Mesothelial cell of epicardium (in vitro differentiated cells): ENCODE data around the gene XCR1. TPM values are rescaled to one million over a fixed set of nuclear protein-coding genes. Genes with fewer than 3 reads are reported as not detected.

Experiments used
- DNase-seq, 2 experiments: peaks; one replicate each; pipeline ENCODE4 v3.0.0; 2021; ENCODE audit warnings: low spot score in 2 of 2; ENCODE audit not compliant: unreplicated experiment in 2 of 2
- H3K27ac Mint-ChIP-seq: 2 replicates; pipeline ENCODE4 v1.8.0; 2021; ENCODE audit warnings: mixed read lengths
- H3K27me3 Mint-ChIP-seq: 2 replicates; pipeline ENCODE4 v1.8.0; 2021; ENCODE audit warnings: low read depth, mixed read lengths
- H3K36me3 Mint-ChIP-seq: 2 replicates; pipeline ENCODE4 v1.8.0; 2021; ENCODE audit warnings: mixed read lengths
- H3K4me1 Mint-ChIP-seq: 2 replicates; pipeline ENCODE4 v1.8.0; 2021; ENCODE audit warnings: mixed read lengths
- H3K4me3 Mint-ChIP-seq: 2 replicates; pipeline ENCODE4 v1.8.0; 2021; ENCODE audit warnings: mild to moderate bottlenecking, moderate library complexity, mixed read lengths
- H3K9me3 Mint-ChIP-seq: 2 replicates; pipeline ENCODE4 v1.8.0; 2021; ENCODE audit warnings: mixed read lengths
- CTCF ChIP-seq: fragments of 200-600 bp; sonication (generic); IDR thresholded peaks from one replicate; pipeline ENCODE4 v1.5.0; 2021; ENCODE audit warnings: antibody characterized with exemption; ENCODE audit not compliant: unreplicated experiment
- total RNA-seq: library from RNA; stranded (reverse); gene quantifications from 3 replicates; pipeline ENCODE4 v1.2.1, GENCODE V29; 2021

Gene XCR1
- total RNA-seq, 1 donor from 2014 or later = not detected

- H3K9me3 Mint-ChIP-seq = no peaks in the 10 kb centered on the region
- no peaks in the 10 kb centered on the region for H3K27me3 Mint-ChIP-seq
- no peak overlapping the region for H3K4me3 Mint-ChIP-seq
- no peak for TF ChIP-seq CTCF
- H3K27ac Mint-ChIP-seq = peak overlapping the region; percentile 6
- no peaks in the 10 kb centered on the region for H3K36me3 Mint-ChIP-seq
- no peak for DNase-seq
- peaks cover 6% of the 10 kb centered on the region for H3K4me1 Mint-ChIP-seq
Measured at GRCh38 chr3:45987368-45988291, 39.7 kb downstream of the XCR1 start.

- Mint-ChIP-seq H3K9me3 (no peaks in the 10 kb centered on the region), H3K27ac (no peak overlapping the region), H3K4me3 (no peak overlapping the region), H3K36me3 (no peaks in the 10 kb centered on the region), H3K27me3 (no peaks in the 10 kb centered on the region), H3K4me1 (peaks cover 6% of the 10 kb centered on the region)
- TF ChIP-seq CTCF = no peak
- no peak for DNase-seq
Measured at GRCh38 chr3:45986303-45986982, 40.8 kb downstream of the XCR1 start.

- Mint-ChIP-seq H3K4me1 (peaks cover 6% of the 10 kb centered on the region), H3K4me3 (no peak overlapping the region), H3K27me3 (no peaks in the 10 kb centered on the region), H3K27ac (no peak overlapping the region), H3K9me3 (no peaks in the 10 kb centered on the region), H3K36me3 (no peaks in the 10 kb centered on the region)
- no peak for TF ChIP-seq CTCF
- DNase-seq = no peak
Measured at GRCh38 chr3:45985532-45986302, 41.6 kb downstream of the XCR1 start.

- peak overlapping the region; percentile 50 for H3K27ac Mint-ChIP-seq
- no peaks in the 10 kb centered on the region for H3K9me3 Mint-ChIP-seq
- H3K4me1 Mint-ChIP-seq = peaks cover 6% of the 10 kb centered on the region
- H3K36me3 Mint-ChIP-seq = peaks cover 2% of the 10 kb centered on the region
- no peaks in the 10 kb centered on the region for H3K27me3 Mint-ChIP-seq
- no peak for DNase-seq
- no peak overlapping the region for H3K4me3 Mint-ChIP-seq
- TF ChIP-seq CTCF = no peak
Measured at GRCh38 chr3:45984331-45985312, 42.7 kb downstream of the XCR1 start.

- peaks cover 9% of the 10 kb centered on the region for H3K36me3 Mint-ChIP-seq
- H3K4me3 Mint-ChIP-seq = no peak overlapping the region
- TF ChIP-seq CTCF = no peak
- no peak overlapping the region for H3K27ac Mint-ChIP-seq
- no peak for DNase-seq
- H3K4me1 Mint-ChIP-seq = peaks cover 6% of the 10 kb centered on the region
- H3K27me3 Mint-ChIP-seq = no peaks in the 10 kb centered on the region
- H3K9me3 Mint-ChIP-seq = no peaks in the 10 kb centered on the region
Measured at GRCh38 chr3:45983770-45984169, 43.5 kb downstream of the XCR1 start.
